Psoas muscle (tissue), 8 donors: ENCODE results near the gene PARP12. TPM values are rescaled to one million over a fixed set of nuclear protein-coding genes. Genes with fewer than 3 reads are reported as not detected.

Source experiments
- ATAC-seq, 4 donors: fragments of 200-7000 bp; cut with Tn5 transposase; one replicate each; pipeline ENCODE4 v1.9.1; 2020; ENCODE audit warnings: moderate library complexity in 3 of 4, mild to moderate bottlenecking in 2 of 4
- DNase-seq, 2 donors: peaks; one replicate each; pipeline ENCODE4 v3.0.0-alpha.2; 2020
- H3K27ac ChIP-seq: fragments of 200-600 bp; one replicate; pipeline ENCODE4 v1.8.0; 2022
- H3K27me3 ChIP-seq, 3 donors: fragments of 200-600 bp in 1 of 3; one replicate each; pipeline versions ENCODE4 v1.6.1 to v1.8.0; 2013 to 2022; ENCODE audit warnings: low read length in 2 of 3, mild to moderate bottlenecking in 2 of 3, moderate library complexity in 1 of 3; ENCODE audit not compliant: insufficient read depth in 3 of 3
- H3K36me3 ChIP-seq, 2 donors: fragments of 200-600 bp in 1 of 2; one replicate each; pipeline versions ENCODE4 v1.6.1 to v1.8.0; 2013 to 2022; ENCODE audit warnings: low read depth in 1 of 2, mild to moderate bottlenecking in 1 of 2, moderate library complexity in 1 of 2; ENCODE audit not compliant: insufficient read depth in 1 of 2
- H3K4me1 ChIP-seq: fragments of 200-600 bp; one replicate; pipeline ENCODE4 v1.8.0; 2022
- H3K4me3 ChIP-seq: fragments of 200-600 bp; one replicate; pipeline ENCODE4 v1.8.0; 2022; ENCODE audit warnings: mild to moderate bottlenecking
- H3K9me3 ChIP-seq: fragments of 200-600 bp; one replicate; pipeline ENCODE4 v1.8.0; 2022
- CTCF ChIP-seq: fragments of 200-600 bp; IDR thresholded peaks from one replicate; pipeline ENCODE4 v1.8.0; 2022; ENCODE audit warnings: antibody characterized with exemption
- WGBS, 3 donors: extraction: QIAGEN DNeasy Blood & Tissue Kit; methylation state at CpG; one replicate each; pipeline versions ENCODE4 v1.1.6 to v1.1.7; 2013; 5-methylcytosine and 5-hydroxymethylcytosine counted together
- intact Hi-C, 2 donors: fragments of 100-400 bp; cut with DNase I; formaldehyde crosslinking; loops; one replicate each; pipeline versions ENCODE4 v1.11.0 to v1.14.2; 2022
- polyA plus RNA-seq, 3 donors: library from polyadenylated mRNA; stranded (reverse); fragments of 200-250 nt; gene quantifications; one replicate each; pipeline ENCODE4 v1.2.3, GENCODE V29; 2013
- total RNA-seq, 4 donors: library from RNA; stranded (reverse); fragmentation: NEBNext Ultra II Directional in 2 of 4; extraction: Animal tissue kit (Norgen Biotek cat#: 25700) in 2 of 4; gene quantifications; one replicate each; pipeline versions ENCODE4 v1.2.1 to v1.2.4, GENCODE V29; 2021 to 2023
- donor health status: healthy with polysubstance abuse.
- donor health status: DM: no; HTN: no; CAD: no; lungs with moderate emphysema.
- donor health status: Bipolar disorder and iron deficiency.
- donor health status: healthy.
- donor health status: DM: yes; HTN: yes; CAD: no.
- donor health status: DM: no; HTN: no; CAD: no.
- donor health status: DM: no; HTN: no; CAD: no.
- donor health status: DM: yes; HTN: yes; CAD: no.

The PARP12 gene
- total and polyA plus RNA-seq, 7 donors: 4.3 to 6.9 (median 5.2) TPM

DNA sequence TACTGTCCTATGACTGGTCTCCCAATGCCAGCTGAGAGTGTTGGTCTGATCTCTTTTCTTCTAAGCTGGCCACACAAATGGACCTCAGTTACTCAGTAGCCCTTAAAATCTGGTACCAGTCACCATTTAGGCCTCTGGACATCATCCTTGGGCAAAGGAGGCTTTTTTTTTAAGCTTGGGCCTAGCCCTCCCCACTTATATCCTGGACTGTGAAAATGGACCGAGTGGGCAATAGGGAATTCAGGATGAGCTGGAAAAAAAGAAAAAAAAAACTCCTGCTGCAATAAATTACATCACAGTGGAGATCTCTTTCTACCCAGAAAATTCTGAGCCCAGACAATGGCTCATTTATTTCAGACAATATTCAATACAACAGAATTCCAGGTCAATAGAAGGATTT, 68.4 kb downstream of the PARP12 start:
- DNase-seq (no peak), ATAC-seq (no peak)
- Histone ChIP-seq H3K4me1 (no peaks in the 10 kb centered on the region), H3K9me3 (no peaks in the 10 kb centered on the region), H3K36me3 (no peaks in the 10 kb centered on the region), H3K27ac (no peak overlapping the region), H3K27me3 (peaks cover 0 to 4% (median 0%) of the 10 kb centered on the region in 3 donors), H3K4me3 (no peak overlapping the region)
- no peak for TF ChIP-seq CTCF
- intact Hi-C loops: no loop called here
- 72 to 87% (median 75%) methylated on average over 1 of the region's 1 CpG for WGBS, 3 donors

- TF ChIP-seq CTCF: no peak
- Histone ChIP-seq H3K4me3 (no peak overlapping the region), H3K36me3 (no peaks in the 10 kb centered on the region), H3K27ac (no peak overlapping the region), H3K4me1 (no peaks in the 10 kb centered on the region), H3K9me3 (no peaks in the 10 kb centered on the region), H3K27me3 (peaks cover 0 to 4% (median 0%) of the 10 kb centered on the region in 3 donors)
- 96 to 100% (median 98%) methylated on average over 2 of the region's 2 CpGs for WGBS, 3 donors
- no peak for DNase-seq
- intact Hi-C loops: no loop called here
- no peak for ATAC-seq
Observed at GRCh38 chr7:139993592-139993991, 69.2 kb downstream of the PARP12 start.

GRCh38 chr7:139993169-139993568, 69.6 kb downstream of the PARP12 start:
- Histone ChIP-seq H3K27me3 (peaks cover 0 to 4% (median 0%) of the 10 kb centered on the region in 3 donors), H3K4me1 (no peaks in the 10 kb centered on the region), H3K4me3 (no peak overlapping the region), H3K27ac (no peak overlapping the region), H3K9me3 (no peaks in the 10 kb centered on the region), H3K36me3 (no peaks in the 10 kb centered on the region)
- no peak for TF ChIP-seq CTCF
- intact Hi-C loops: no loop called here
- 88 to 93% (median 90%) methylated on average over 8 of the region's 8 CpGs for WGBS, 3 donors
- no peak for DNase-seq
- ATAC-seq: no peak

DNA sequence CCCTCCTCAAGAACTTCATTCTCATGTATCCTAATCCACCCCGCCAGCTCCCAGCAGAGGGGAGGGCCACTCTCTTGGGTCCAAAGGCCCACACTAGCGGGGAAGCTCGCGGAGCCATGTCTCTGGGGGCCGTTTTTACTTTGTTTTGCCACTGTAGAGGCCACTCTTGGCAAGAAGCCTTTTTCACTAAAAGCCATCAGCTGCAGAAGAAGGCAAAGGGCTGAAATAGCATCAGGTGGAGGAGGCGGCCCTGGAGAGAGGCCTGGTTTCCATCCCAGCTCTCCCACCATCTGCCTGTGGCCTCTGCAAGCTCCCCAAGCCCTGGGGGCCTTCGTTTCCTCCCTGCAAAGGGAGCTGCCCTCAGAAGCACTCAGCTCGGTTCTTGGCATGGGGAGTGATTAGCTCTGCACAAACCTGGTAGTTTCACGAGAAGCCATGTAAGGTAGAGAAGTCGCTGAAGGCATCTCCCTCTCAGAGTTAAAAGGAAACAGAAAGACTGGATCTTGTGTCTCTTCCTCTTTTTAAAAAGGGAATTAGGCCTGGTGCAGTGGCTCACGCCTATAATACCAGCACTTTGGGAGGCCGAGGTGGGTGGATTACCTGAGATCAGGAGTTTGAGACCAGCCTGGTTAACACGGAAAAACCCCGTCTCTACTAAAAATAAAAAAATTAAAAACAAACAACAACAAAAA, 70.3 kb downstream of the PARP12 start:
- ATAC-seq: no peak
- intact Hi-C loops: no loop called here
- no peaks in the 10 kb centered on the region for H3K4me1 ChIP-seq
- no peaks in the 10 kb centered on the region for H3K9me3 ChIP-seq
- H3K27me3 ChIP-seq: peaks cover 0 to under 1% (median 0%) of the 10 kb centered on the region in 3 donors
- no peak overlapping the region for H3K27ac ChIP-seq
- 75 to 86% (median 83%) methylated on average over 14 of the region's 14 CpGs for WGBS, 3 donors
- H3K36me3 ChIP-seq: no peaks in the 10 kb centered on the region
- no peak overlapping the region for H3K4me3 ChIP-seq
- DNase-seq: no peak
- no peak for TF ChIP-seq CTCF

- WGBS, 3 donors: 84 to 88% (median 85%) methylated on average over 6 of the region's 6 CpGs
- DNase-seq: no peak
- TF ChIP-seq CTCF: no peak
- no peaks in the 10 kb centered on the region for H3K9me3 ChIP-seq
- no peak overlapping the region for H3K27ac ChIP-seq
- no peak for ATAC-seq
- intact Hi-C loops: no loop called here
- no peak overlapping the region for H3K4me3 ChIP-seq
- no peaks in the 10 kb centered on the region for H3K4me1 ChIP-seq
- no peaks in the 10 kb centered on the region for H3K27me3 ChIP-seq
- no peaks in the 10 kb centered on the region for H3K36me3 ChIP-seq
Observed at GRCh38 chr7:139991911-139992310, 70.8 kb downstream of the PARP12 start.
